H1 (cell line): ENCODE data around the gene ACAT2. TPM values are rescaled to one million over a fixed set of nuclear protein-coding genes. Genes with fewer than 3 reads are reported as not detected.

Source experiments
- CHD1 ChIP-seq: IDR thresholded peaks from 2 replicates; pipeline ENCODE4 v1.6.1; 2012; ENCODE audit warnings: low read depth, low read length, improper control_type of control experiment
- EGR1 ChIP-seq: IDR thresholded peaks from 2 replicates; pipeline ENCODE4 v1.6.1; 2011; ENCODE audit warnings: low read depth, low read length, borderline replicate concordance
- JUN ChIP-seq: IDR thresholded peaks from 2 replicates; pipeline ENCODE4 v1.6.1; 2011; ENCODE audit warnings: low read depth, mild to moderate bottlenecking, improper control_type of control experiment, low read length
- NANOG ChIP-seq: IDR thresholded peaks from 2 replicates; pipeline ENCODE4 v1.6.1; 2011; ENCODE audit warnings: low read length, low read depth, mild to moderate bottlenecking, inconsistent platforms; ENCODE audit not compliant: insufficient read depth, poor library complexity, severe bottlenecking
- POLR2A ChIP-seq, 2 experiments: IDR thresholded peaks; 1 replicate in 1 of 2; 2 replicates in 1 of 2; pipeline ENCODE4 v1.6.1; 2011; ENCODE audit warnings: low read depth in 2 of 2, low read length in 2 of 2, mild to moderate bottlenecking in 2 of 2; ENCODE audit errors: control extremely low read depth in 1 of 2
- POU5F1 ChIP-seq: IDR thresholded peaks from 2 replicates; pipeline ENCODE4 v1.6.1; 2011; ENCODE audit warnings: low read depth, mild to moderate bottlenecking, low read length, moderate library complexity
- SAP30 ChIP-seq: fragments of 300-600 bp; sonication (generic); IDR thresholded peaks from 2 replicates; pipeline ENCODE4 v1.7.1; 2012; ENCODE audit warnings: low read length, moderate library complexity, mild to moderate bottlenecking, inconsistent platforms; ENCODE audit not compliant: insufficient read depth, insufficient replicate concordance
- polyA plus RNA-seq, 7 experiments: library from polyadenylated mRNA; depleted of rRNA in 3 of 7; stranded (reverse) in 5 of 7; unstranded in 2 of 7; fragments of >200 nt in 5 of 7; fragments of 200-250 nt in 2 of 7; gene quantifications; 1 replicate in 5 of 7; 2 replicates in 1 of 7; 4 replicates in 1 of 7; pipeline versions ENCODE4 v1.2.1 to v1.2.3, GENCODE V29; 2011 to 2013; ENCODE audit warnings: missing spikeins in 2 of 7, mixed read lengths in 2 of 7
- total RNA-seq: library from RNA; stranded (reverse); fragmentation: NEBNext Ultra II Directional; extraction: Animal tissue kit (Norgen Biotek cat#: 25700); gene quantifications from 2 replicates; pipeline ENCODE4 v1.2.1, GENCODE V29; 2021
- TF ChIP-seq, protein P1 (sequence below), 3 experiments: IDR thresholded peaks; 1 replicate in 2 of 3; 2 replicates in 1 of 3; pipeline versions ENCODE4 v1.5.1 to v1.6.1; 2011; ENCODE audit warnings: low read length in 3 of 3, mild to moderate bottlenecking in 3 of 3, inconsistent platforms in 2 of 3, low read depth in 1 of 3, moderate library complexity in 1 of 3; ENCODE audit not compliant: insufficient read depth in 1 of 3; ENCODE audit errors: control extremely low read depth in 1 of 3

The ACAT2 gene
- total and polyA plus RNA-seq, 2 of the 8 experiments (the other 6 are each of a cell fraction or from before 2014, with no cell fraction given): 61.6 to 166 TPM

DNA sequence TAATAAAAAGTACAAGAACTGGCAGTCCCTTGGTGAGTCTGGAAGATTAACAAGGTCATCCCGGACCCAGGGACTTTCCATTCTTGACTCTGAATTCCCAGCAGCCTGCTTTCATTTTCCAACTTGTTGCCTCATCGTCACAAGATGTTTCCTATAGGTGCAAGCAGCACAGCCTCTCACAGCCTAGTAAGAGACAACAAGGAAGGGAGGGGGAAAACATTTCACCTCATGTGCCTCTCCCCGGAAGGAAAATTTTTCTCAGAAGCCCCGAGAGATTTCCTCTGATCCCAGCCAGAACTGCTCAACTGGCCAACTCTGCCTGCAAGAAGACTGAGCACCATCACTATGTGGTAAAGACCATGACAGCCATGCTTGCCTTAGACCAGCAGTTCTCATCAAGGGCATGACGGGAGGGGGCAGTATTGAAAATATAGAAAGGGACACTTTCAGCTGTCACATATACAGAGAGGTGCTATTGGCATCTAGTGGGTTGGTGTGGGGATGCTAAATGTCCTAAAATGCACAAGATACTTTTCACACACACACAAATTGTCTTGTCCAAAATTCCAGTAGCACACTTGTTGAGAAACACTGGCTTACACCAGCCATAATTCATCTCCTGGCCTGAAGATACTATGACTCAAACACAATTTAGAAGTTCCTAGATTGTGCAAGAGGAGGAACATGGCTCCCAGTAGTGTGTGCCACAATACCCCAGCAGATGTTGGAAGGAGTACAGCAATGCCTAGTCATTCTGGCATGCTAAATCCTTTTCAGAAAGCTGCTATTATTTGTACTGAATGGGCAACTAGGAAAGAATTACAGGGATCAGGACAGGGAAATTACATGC lies 45.4 kb upstream of the ACAT2 start (continued):
- TF ChIP-seq, protein P1, sequence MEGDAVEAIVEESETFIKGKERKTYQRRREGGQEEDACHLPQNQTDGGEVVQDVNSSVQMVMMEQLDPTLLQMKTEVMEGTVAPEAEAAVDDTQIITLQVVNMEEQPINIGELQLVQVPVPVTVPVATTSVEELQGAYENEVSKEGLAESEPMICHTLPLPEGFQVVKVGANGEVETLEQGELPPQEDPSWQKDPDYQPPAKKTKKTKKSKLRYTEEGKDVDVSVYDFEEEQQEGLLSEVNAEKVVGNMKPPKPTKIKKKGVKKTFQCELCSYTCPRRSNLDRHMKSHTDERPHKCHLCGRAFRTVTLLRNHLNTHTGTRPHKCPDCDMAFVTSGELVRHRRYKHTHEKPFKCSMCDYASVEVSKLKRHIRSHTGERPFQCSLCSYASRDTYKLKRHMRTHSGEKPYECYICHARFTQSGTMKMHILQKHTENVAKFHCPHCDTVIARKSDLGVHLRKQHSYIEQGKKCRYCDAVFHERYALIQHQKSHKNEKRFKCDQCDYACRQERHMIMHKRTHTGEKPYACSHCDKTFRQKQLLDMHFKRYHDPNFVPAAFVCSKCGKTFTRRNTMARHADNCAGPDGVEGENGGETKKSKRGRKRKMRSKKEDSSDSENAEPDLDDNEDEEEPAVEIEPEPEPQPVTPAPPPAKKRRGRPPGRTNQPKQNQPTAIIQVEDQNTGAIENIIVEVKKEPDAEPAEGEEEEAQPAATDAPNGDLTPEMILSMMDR (IDR thresholded peaks at IDR 0.05; ENCODE audit: control extremely low read depth in 1 of 3, insufficient read depth in 1 of 3, low read depth in 1 of 3, low read length in 3 of 3): no peak
- TF ChIP-seq POU5F1: no peak
- TF ChIP-seq CHD1: no peak
- TF ChIP-seq POLR2A (IDR thresholded peaks at IDR 0.05; ENCODE audit: control extremely low read depth in 1 of 2, low read depth in 2 of 2, low read length in 2 of 2): no peak
- TF ChIP-seq EGR1: no peak
- TF ChIP-seq NANOG: no peak
- TF ChIP-seq JUN: no peak
- no peak for TF ChIP-seq SAP30
